ENCODE data around the gene EPRS1.
"Not testable (repeated sequence)": the region's sequence is repeated elsewhere in the genome, so short reads cannot be mapped to it uniquely, and the experiment has no call there.

EPRS1 gene

GRCh38 chr1:220038640-220039039, 7.7 kb downstream of the EPRS1 start:
- no peak for DNase-seq (ENCODE audit: low read depth)

GRCh38 chr1:220037810-220038209, 8.5 kb downstream of the EPRS1 start:
- not testable (repeated sequence) for DNase-seq (ENCODE audit: low read depth)

- no peak for DNase-seq (ENCODE audit: low read depth)
These were observed 13.4 kb downstream of the EPRS1 start for GRCh38 chr1:220032911-220033310.

- DNase-seq (ENCODE audit: low read depth), result no peak
These were observed 15.0 kb downstream of the EPRS1 start for GRCh38 chr1:220031287-220031686.

GRCh38 chr1:220028346-220028895, 17.9 kb downstream of the EPRS1 start:
- no peak for DNase-seq (ENCODE audit: low read depth)

- DNase-seq (ENCODE audit: low read depth), result no peak
These were observed 27.2 kb downstream of the EPRS1 start for GRCh38 chr1:220019071-220019470.

- peak; percentile 11 for DNase-seq (ENCODE audit: low read depth)
These were observed 32.8 kb downstream of the EPRS1 start for GRCh38 chr1:220013497-220013896.

- no peak for DNase-seq (ENCODE audit: low read depth)
These were observed 34.0 kb downstream of the EPRS1 start for GRCh38 chr1:220012259-220012658.

- DNase-seq (ENCODE audit: low read depth), result no peak
These were observed 34.7 kb downstream of the EPRS1 start for GRCh38 chr1:220011620-220012019.

GRCh38 chr1:220007438-220007837, 38.9 kb downstream of the EPRS1 start:
- DNase-seq (ENCODE audit: low read depth), result no peak

GRCh38 chr1:220005489-220005888, 40.8 kb downstream of the EPRS1 start:
- DNase-seq (ENCODE audit: low read depth), result no peak

- DNase-seq (ENCODE audit: low read depth), result no peak
These were observed 42.5 kb downstream of the EPRS1 start for GRCh38 chr1:220003610-220004299.

GRCh38 chr1:220003015-220003414, 43.3 kb downstream of the EPRS1 start:
- DNase-seq (ENCODE audit: low read depth), result no peak

- DNase-seq (ENCODE audit: low read depth), result no peak
These were observed 45.2 kb downstream of the EPRS1 start for GRCh38 chr1:220001095-220001501.

GRCh38 chr1:219999821-220000220, 46.5 kb downstream of the EPRS1 start:
- DNase-seq (ENCODE audit: low read depth), result no peak

All from GM04504 (cell line).